Esophagus muscularis mucosa (tissue), 4 donors: Measurements from ENCODE around the gene TARDBP. TPM values are rescaled to one million over a fixed set of nuclear protein-coding genes. Genes with fewer than 3 reads are reported as not detected.
"Not testable (repeated sequence)": the region's sequence is repeated elsewhere in the genome, so short reads cannot be mapped to it uniquely, and the experiment has no call there.

ENCODE experiments used
- DNase-seq: peaks from one replicate; pipeline ENCODE4 v3.0.0-alpha.2; 2017; ENCODE audit errors: extremely low spot score
- H3K27ac ChIP-seq, 4 donors: fragments of 200-600 bp; sonication (generic); replicated peaks in 1 of 4; 1 replicate in 3 of 4; 2 replicates in 1 of 4; pipeline ENCODE4 v1.5.1; 2016 to 2019; ENCODE audit warnings: mild to moderate bottlenecking in 1 of 4
- H3K27me3 ChIP-seq, 4 donors: fragments of 200-600 bp; sonication (generic); one replicate each; pipeline versions ENCODE4 v1.5.1 to v1.6.0; 2016 to 2019
- H3K36me3 ChIP-seq, 4 donors: fragments of 200-600 bp; sonication (generic); one replicate each; pipeline ENCODE4 v1.5.1; 2016 to 2019
- H3K4me1 ChIP-seq, 4 donors: fragments of 200-600 bp; sonication (generic); one replicate each; pipeline ENCODE4 v1.5.1; 2016 to 2019
- H3K4me3 ChIP-seq, 4 donors: fragments of 200-600 bp; sonication (generic); 1 replicate in 2 of 4; 2 replicates in 2 of 4; pipeline ENCODE4 v1.5.1; 2016 to 2019; ENCODE audit warnings: mild to moderate bottlenecking in 4 of 4, moderate library complexity in 1 of 4
- H3K9me3 ChIP-seq, 4 donors: fragments of 200-600 bp; sonication (generic); 1 replicate in 3 of 4; 2 replicates in 1 of 4; pipeline ENCODE4 v1.5.1; 2016 to 2019
- CTCF ChIP-seq, 3 experiments: fragments of 200-600 bp in 2 of 3; fragments of 450-650 bp in 1 of 3; sonication (generic) in 2 of 3; IDR thresholded peaks; one replicate each; pipeline ENCODE4 v1.5.1; 2017 to 2019; ENCODE audit warnings: antibody characterized with exemption in 3 of 3, mild to moderate bottlenecking in 2 of 3, moderate library complexity in 1 of 3
- EP300 ChIP-seq: sonication (generic); formaldehyde crosslinking; IDR thresholded peaks from one replicate; pipeline ENCODE4 v1.6.1; 2017; ENCODE audit warnings: antibody characterized with exemption
- POLR2A ChIP-seq: fragments of 450-650 bp; IDR thresholded peaks from one replicate; pipeline ENCODE4 v1.6.1; 2017; ENCODE audit warnings: antibody characterized with exemption, moderate library complexity, mild to moderate bottlenecking, low read depth
- POLR2AphosphoS5 ChIP-seq, 2 donors: sonication (generic); formaldehyde crosslinking; IDR thresholded peaks; one replicate each; pipeline ENCODE4 v1.6.1; 2017; ENCODE audit warnings: antibody characterized with exemption in 2 of 2
- WGBS: methylation state at CpG from one replicate; pipeline ENCODE4 v1.1.5; 2018; 5-methylcytosine and 5-hydroxymethylcytosine counted together
- intact Hi-C: fragments of 100-400 bp; cut with DNase I; formaldehyde crosslinking; loops from one replicate; pipeline ENCODE4 v1.15.1; 2023
- total RNA-seq, 4 donors: library from RNA; depleted of rRNA; stranded (reverse); fragments of >200 nt; gene quantifications; one replicate each; pipeline versions ENCODE4 v1.1.0 to v1.2.1, GENCODE V29; 2016

TARDBP gene
- total RNA-seq, 4 donors from 2014 or later: 74.9 to 184 (median 137) TPM

- H3K4me1 ChIP-seq: peaks cover 0 to 3% (median 0%) of the 10 kb centered on the region in 4 donors
- H3K27me3 ChIP-seq: no peaks in the 10 kb centered on the region
- no peak for TF ChIP-seq EP300
- no peak for TF ChIP-seq POLR2AphosphoS5 (IDR thresholded peaks at IDR 0.05)
- TF ChIP-seq CTCF (IDR thresholded peaks at IDR 0.05): no peak
- TF ChIP-seq POLR2A: no peak
- H3K36me3 ChIP-seq: peaks cover 37 to 81% (median 70%) of the 10 kb centered on the region in 4 donors
- DNase-seq: no peak
- H3K4me3 ChIP-seq: no peak overlapping the region
- 88% methylated on average over 5 of the region's 5 CpGs for WGBS
- no peaks in the 10 kb centered on the region for H3K9me3 ChIP-seq
- H3K27ac ChIP-seq: no peak overlapping the region
- intact Hi-C loops: no loop called here
Measured at GRCh38 chr1:11026903-11027302, 14.4 kb downstream of the TARDBP start.

DNA sequence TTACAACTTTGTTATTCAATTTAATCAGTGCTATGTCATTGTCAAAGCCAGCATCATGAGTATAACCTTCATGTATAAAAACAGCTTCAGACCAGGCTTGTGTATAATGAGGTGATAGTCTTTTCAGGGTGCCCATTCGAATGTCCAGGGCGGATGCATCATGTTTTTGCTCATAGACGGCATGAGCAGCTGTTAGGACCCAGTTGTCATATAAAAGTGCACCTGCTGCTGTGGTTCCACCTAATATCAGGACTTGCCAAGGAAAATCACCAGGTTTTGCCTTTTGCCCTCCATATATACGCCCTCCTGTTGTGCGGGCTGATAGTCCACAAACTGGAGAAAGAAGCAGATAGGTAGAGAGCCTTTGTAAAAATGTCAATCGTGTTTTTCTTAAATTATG, 14.9 kb downstream of the TARDBP start:
- no peaks in the 10 kb centered on the region for H3K27me3 ChIP-seq
- no peaks in the 10 kb centered on the region for H3K9me3 ChIP-seq
- peaks cover 0 to 3% (median 0%) of the 10 kb centered on the region in 4 donors for H3K4me1 ChIP-seq
- no peak for DNase-seq
- TF ChIP-seq CTCF (IDR thresholded peaks at IDR 0.05) (no peak), EP300 (no peak), POLR2AphosphoS5 (IDR thresholded peaks at IDR 0.05) (no peak), POLR2A (no peak)
- WGBS: 75% methylated on average over 6 of the region's 6 CpGs
- peaks cover 33 to 77% (median 66%) of the 10 kb centered on the region in 4 donors for H3K36me3 ChIP-seq
- H3K4me3 ChIP-seq: no peak overlapping the region
- no peak overlapping the region for H3K27ac ChIP-seq
- intact Hi-C loops: no loop called here

- WGBS: 84% methylated on average over 3 of the region's 3 CpGs
Measured at GRCh38 chr1:11028018-11028417, 15.6 kb downstream of the TARDBP start.

DNA sequence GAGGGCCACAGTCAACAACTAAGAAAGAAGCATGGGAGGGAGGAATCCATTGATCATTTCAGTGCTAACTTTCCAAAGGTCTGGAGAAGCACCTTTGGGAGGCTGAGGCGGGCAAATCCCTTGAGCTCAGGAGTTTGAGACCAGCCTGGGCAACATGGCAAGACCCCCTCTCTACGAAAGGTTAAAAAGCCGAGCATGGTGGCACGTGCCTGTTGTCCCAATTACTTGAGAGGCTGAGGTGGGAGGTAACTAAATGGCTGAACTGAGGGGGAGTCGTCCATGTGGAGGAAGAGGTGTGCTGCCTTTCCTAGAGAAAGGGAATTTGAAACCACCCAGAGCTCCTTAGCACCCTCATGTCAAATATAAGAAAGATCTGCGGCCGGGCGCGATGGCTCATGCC, 18.4 kb downstream of the TARDBP start:
- intact Hi-C loops: no loop called here
- WGBS: 91% methylated on average over 9 of the region's 9 CpGs
- Histone ChIP-seq H3K27me3 (no peaks in the 10 kb centered on the region), H3K27ac (no peak overlapping the region), H3K4me3 (no peak overlapping the region), H3K36me3 (peaks cover 8 to 42% (median 33%) of the 10 kb centered on the region in 4 donors), H3K9me3 (no peaks in the 10 kb centered on the region), H3K4me1 (no peaks in the 10 kb centered on the region)
- TF ChIP-seq POLR2AphosphoS5 (IDR thresholded peaks at IDR 0.05) (no peak), EP300 (no peak), CTCF (IDR thresholded peaks at IDR 0.05) (no peak)
- no peak for DNase-seq

More at GRCh38 chr1:11028018-11028417, 15.6 kb downstream of the TARDBP start:
- TF ChIP-seq POLR2AphosphoS5 (IDR thresholded peaks at IDR 0.05): no peak
- no peak for TF ChIP-seq CTCF (IDR thresholded peaks at IDR 0.05)
- no peak for TF ChIP-seq EP300
- TF ChIP-seq POLR2A: no peak
- no peaks in the 10 kb centered on the region for H3K27me3 ChIP-seq
- peaks cover 26 to 70% (median 59%) of the 10 kb centered on the region in 4 donors for H3K36me3 ChIP-seq
- intact Hi-C loops: no loop called here
- H3K27ac ChIP-seq: no peak overlapping the region
- H3K4me3 ChIP-seq: no peak overlapping the region
- no peaks in the 10 kb centered on the region for H3K9me3 ChIP-seq
- no peak for DNase-seq
- peaks cover 0 to 3% (median 0%) of the 10 kb centered on the region in 4 donors for H3K4me1 ChIP-seq

DNA sequence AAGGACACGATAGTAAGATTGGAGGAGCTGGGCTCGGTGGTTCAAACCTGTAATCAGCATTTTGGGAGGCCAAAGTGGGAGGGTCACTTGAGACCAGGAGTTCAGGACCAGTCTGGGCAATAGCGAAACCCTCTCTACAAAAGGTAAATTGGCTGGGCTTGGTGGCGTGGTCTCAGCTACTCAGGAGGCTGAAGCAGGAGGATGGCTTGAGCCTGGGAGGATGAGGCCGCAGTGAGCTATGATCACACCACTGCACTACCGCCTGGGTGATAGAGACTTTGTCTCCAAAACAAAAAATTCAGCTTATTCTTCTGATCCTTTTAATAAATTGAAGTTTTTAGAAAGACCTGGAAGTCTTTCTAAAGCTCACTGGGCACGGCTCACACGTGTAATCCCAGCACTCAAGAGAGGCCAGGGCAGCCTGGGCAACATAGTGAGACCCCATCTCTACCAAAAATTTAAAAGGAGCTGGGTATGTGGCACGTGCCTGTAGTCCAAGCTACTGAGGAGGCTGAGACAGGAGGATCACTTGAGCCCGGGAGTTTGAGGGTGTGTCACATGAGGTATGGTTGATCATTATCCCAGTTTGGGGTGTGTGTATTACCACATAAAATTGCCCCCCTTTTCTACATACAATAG, 19.3 kb downstream of the TARDBP start:
- no peak overlapping the region for H3K4me3 ChIP-seq
- intact Hi-C loops: no loop called here
- no peaks in the 10 kb centered on the region for H3K27me3 ChIP-seq
- H3K27ac ChIP-seq: no peak overlapping the region
- no peaks in the 10 kb centered on the region for H3K9me3 ChIP-seq
- peaks cover 0 to 33% (median 24%) of the 10 kb centered on the region in 4 donors for H3K36me3 ChIP-seq
- no peak for TF ChIP-seq EP300
- no peak for TF ChIP-seq CTCF (IDR thresholded peaks at IDR 0.05)
- no peak for TF ChIP-seq POLR2A
- TF ChIP-seq POLR2AphosphoS5 (IDR thresholded peaks at IDR 0.05): no peak
- 89% methylated on average over 10 of the region's 10 CpGs for WGBS
- DNase-seq: no peak
- no peaks in the 10 kb centered on the region for H3K4me1 ChIP-seq

DNA sequence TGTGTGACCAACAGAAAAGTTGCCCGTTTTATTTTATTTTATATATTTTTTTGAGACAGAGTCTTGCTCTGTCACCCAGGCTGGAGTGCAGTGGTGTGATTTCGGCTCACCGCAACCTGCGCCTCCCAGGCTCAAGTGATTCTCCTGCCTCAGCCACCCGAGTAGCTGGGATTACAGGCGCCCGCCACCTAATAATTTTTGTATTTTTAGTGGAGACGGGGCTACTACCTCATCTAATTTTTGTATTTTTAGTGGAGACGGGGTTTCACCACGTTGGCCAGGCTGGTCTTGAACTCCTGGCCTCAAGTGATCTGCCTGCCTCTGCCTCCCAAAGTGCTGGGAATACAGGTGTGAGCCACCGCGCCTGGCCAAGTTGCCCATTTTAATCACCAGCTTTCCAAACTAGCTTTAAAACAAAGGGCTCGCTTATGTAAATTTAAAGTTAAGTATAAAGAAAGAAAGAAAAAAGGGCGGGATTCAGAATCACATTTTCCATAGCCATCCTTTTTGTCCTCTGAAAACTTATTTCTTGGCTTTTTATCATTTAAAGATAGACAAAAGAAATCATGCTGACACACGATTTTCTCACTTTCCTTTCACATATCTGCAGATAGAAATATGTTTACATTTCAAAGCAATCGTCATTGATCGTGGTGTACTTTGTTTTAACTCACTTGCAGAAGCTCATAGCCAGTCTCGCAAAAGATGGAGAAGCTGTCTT, 24.7 kb downstream of the TARDBP start:
- intact Hi-C loops: not testable (repeated sequence)

More for the DNA sequence above, 24.7 kb downstream of the TARDBP start:
- peaks cover 6 to 12% (median 8%) of the 10 kb centered on the region in 4 donors for H3K4me1 ChIP-seq
- not testable (repeated sequence) for H3K9me3 ChIP-seq, H3K27ac ChIP-seq, H3K4me3 ChIP-seq, DNase-seq, H3K27me3 ChIP-seq, H3K36me3 ChIP-seq
- 57% methylated on average over 18 of the region's 18 CpGs for WGBS
